GM12878 (cell line): ENCODE data around the gene CAMK2D. TPM values are rescaled to one million over a fixed set of nuclear protein-coding genes. Genes with fewer than 3 reads are reported as not detected.

Experiments used
- ATAC-seq: fragments of 200-7000 bp; cut with Tn5 transposase; 3 replicates; pipeline ENCODE4 v1.9.1; 2020; ENCODE audit warnings: mild to moderate bottlenecking, moderate library complexity
- BruUV-seq: library from RNA; stranded (reverse); fragments of 400-500 nt; replicated peaks from 2 replicates; lab custom pipeline; 2021; lab: Mats Ljungman, UMichigan
- CTCF ChIA-PET: fragments of 300-600 bp; sonication (Branson Sonifier 250); formaldehyde crosslinking; extraction: SDS; loops from one replicate; lab custom pipeline; 2021; ENCODE audit warnings: inconsistent platforms; lab: Yijun Ruan, JAX
- POLR2A ChIA-PET: fragments of 350-600 bp; formaldehyde crosslinking; extraction: SDS; loops from one replicate; lab custom pipeline; 2021; ENCODE audit warnings: inconsistent platforms; lab: Charles Lee
- RAD21 ChIA-PET: fragments of 300-600 bp; sonication (Branson Sonifier 250); formaldehyde crosslinking; loops from one replicate; lab custom pipeline; 2023; ENCODE audit warnings: antibody characterized with exemption; ENCODE audit not compliant: unreplicated experiment; lab: Charles Lee
- SMC1A ChIA-PET: fragments of 300-600 bp; sonication (Branson Sonifier 250); formaldehyde crosslinking; loops from one replicate; lab custom pipeline; 2023; ENCODE audit not compliant: unreplicated experiment, uncharacterized antibody; lab: Charles Lee
- DNase-seq: peaks from one replicate; pipeline ENCODE4 v3.0.0-alpha.2; 2011; ENCODE audit warnings: low read depth, low spot score
- FAIRE-seq: peaks from 3 replicates; lab custom pipeline; 2011; peaks lifted over from hg19 to GRCh38; lab: Jason Lieb, UNC
- H2AFZ ChIP-seq: 2 replicates; pipeline ENCODE4 v1.6.0; 2011; ENCODE audit warnings: low read depth, low read length, control low read depth; ENCODE audit not compliant: control insufficient read depth
- H3K27ac ChIP-seq: 2 replicates; pipeline ENCODE4 v1.5.1; 2011; ENCODE audit warnings: control low read depth; ENCODE audit not compliant: control insufficient read depth, insufficient read depth
- H3K27me3 ChIP-seq, 2 experiments: replicated peaks in 1 of 2; 2 replicates each; pipeline versions ENCODE4 v1.6.0 to v1.6.1; 2011; ENCODE audit warnings: low read length in 1 of 2; ENCODE audit not compliant: control insufficient read depth in 2 of 2, insufficient read depth in 2 of 2
- H3K36me3 ChIP-seq, 2 experiments: 2 replicates each; pipeline ENCODE4 v1.5.1; 2011; ENCODE audit warnings: low read length in 1 of 2; ENCODE audit not compliant: control insufficient read depth in 2 of 2, insufficient read depth in 2 of 2
- H3K4me1 ChIP-seq: 2 replicates; pipeline ENCODE4 v1.6.1; 2011; ENCODE audit warnings: mild to moderate bottlenecking, low read length, moderate library complexity, mixed read lengths; ENCODE audit not compliant: control insufficient read depth, insufficient read depth
- H3K4me2 ChIP-seq: 2 replicates; pipeline ENCODE4 v1.6.0; 2011; ENCODE audit warnings: control low read depth; ENCODE audit not compliant: control insufficient read depth, insufficient read depth
- H3K4me3 ChIP-seq: fragments of 200-600 bp; sonication (generic); 2 replicates; pipeline ENCODE4 v1.5.1; 2016
- H3K79me2 ChIP-seq: 2 replicates; pipeline ENCODE4 v1.6.0; 2011; ENCODE audit warnings: low read length; ENCODE audit not compliant: control insufficient read depth, insufficient read depth
- H3K9ac ChIP-seq: 2 replicates; pipeline ENCODE4 v1.8.0; 2011; ENCODE audit warnings: low read length, control low read depth, mixed read lengths; ENCODE audit not compliant: control insufficient read depth, insufficient read depth
- H3K9me3 ChIP-seq: replicated peaks from 3 replicates; pipeline ENCODE4 v1.5.1; 2011; ENCODE audit warnings: mild to moderate bottlenecking, low read length; ENCODE audit not compliant: control insufficient read depth, insufficient read depth
- H4K20me1 ChIP-seq: 2 replicates; pipeline ENCODE4 v1.6.0; 2011; ENCODE audit not compliant: control insufficient read depth, insufficient read depth
- GABPA ChIP-seq: IDR thresholded peaks from 2 replicates; pipeline ENCODE4 v1.6.1; 2014; ENCODE audit warnings: antibody characterized with exemption, low read depth, mild to moderate bottlenecking, inconsistent platforms
- IKZF2 ChIP-seq, 2 experiments: fragments of 450-650 bp; IDR thresholded peaks; 2 replicates each; pipeline ENCODE4 v1.6.1; 2017; ENCODE audit warnings: mild to moderate bottlenecking in 2 of 2, moderate library complexity in 2 of 2
- KAT2A ChIP-seq: conservative IDR thresholded peaks from 2 replicates; pipeline ENCODE4 v1.6.1; 2011; ENCODE audit warnings: low read depth, low read length; ENCODE audit not compliant: control insufficient read depth
- NBN ChIP-seq: fragments of 450-650 bp; IDR thresholded peaks from 2 replicates; pipeline ENCODE4 v1.6.1; 2016
- SMAD1 ChIP-seq: fragments of 450-650 bp; IDR thresholded peaks from 2 replicates; pipeline ENCODE4 v1.6.1; 2018; ENCODE audit warnings: mild to moderate bottlenecking, low read depth; ENCODE audit not compliant: partially characterized antibody
- SMARCA5 ChIP-seq: fragments of 450-650 bp; IDR thresholded peaks from 2 replicates; pipeline ENCODE4 v1.6.1; 2017; ENCODE audit warnings: mild to moderate bottlenecking
- SP1 ChIP-seq: IDR thresholded peaks from one replicate; pipeline ENCODE4 v1.6.1; 2011; ENCODE audit warnings: low read depth, low read length
- SREBF1 ChIP-seq: IDR thresholded peaks from 2 replicates; pipeline ENCODE4 v1.6.1; 2012; ENCODE audit warnings: mild to moderate bottlenecking, low read length
- SUZ12 ChIP-seq: fragments of 200-600 bp; sonication (generic); IDR thresholded peaks from one replicate; pipeline ENCODE4 v1.6.1; 2018; ENCODE audit warnings: antibody characterized with exemption, mild to moderate bottlenecking; ENCODE audit not compliant: unreplicated experiment
- TARDBP ChIP-seq: IDR thresholded peaks from 2 replicates; pipeline ENCODE4 v1.6.1; 2016; ENCODE audit warnings: borderline replicate concordance
- YBX1 ChIP-seq: fragments of 450-650 bp; IDR thresholded peaks from 2 replicates; pipeline ENCODE4 v1.6.1; 2016; ENCODE audit warnings: antibody characterized with exemption
- WGBS: methylation state at CpG from one replicate; pipeline ENCODE4 v1.1.6; 2016; ENCODE audit warnings: low lambda C conversion rate; ENCODE audit not compliant: insufficient replicate concordance, insufficient coverage; ENCODE audit errors: missing lambda C conversion rate; 5-methylcytosine and 5-hydroxymethylcytosine counted together
- in situ Hi-C: fragments of 300-500 bp; cut with MboI; formaldehyde crosslinking; loops from 9 replicates; pipeline ENCODE4 v1.14.3; 2018; ENCODE audit warnings: mixed read lengths
- intact Hi-C: fragments of 100-400 bp; cut with micrococcal nuclease; formaldehyde crosslinking; loops from one replicate; pipeline ENCODE4 v1.14.2; 2022; ENCODE audit not compliant: unreplicated experiment
- polyA plus RNA-seq, 11 experiments: library from polyadenylated mRNA; depleted of rRNA in 4 of 11; unstranded in 6 of 11; stranded (reverse) in 5 of 11; fragments of >200 nt; fragmentation: Nextera tagmentation in 4 of 11; fragmentation: Illumina TruSeq in 1 of 11; extraction: Ambion mirVana in 4 of 11; extraction: Trizol in 1 of 11; gene quantifications; 1 replicate in 1 of 11; 2 replicates in 10 of 11; pipeline versions ENCODE4 v1.2.1 to v1.2.3, GENCODE V29; 2011 to 2016; ENCODE audit warnings: inconsistent platforms in 2 of 11, missing spikeins in 2 of 11, low read depth in 1 of 11
- total RNA-seq, 4 experiments: library from RNA; depleted of rRNA in 3 of 4; stranded (reverse); fragments of >200 nt in 3 of 4; fragmentation: Illumina TruSeq in 1 of 4; extraction: Trizol in 1 of 4; gene quantifications; 2 replicates each; pipeline versions ENCODE4 v1.2.1 to v1.2.3, GENCODE V29; 2013 to 2021
- TF ChIP-seq, protein P1 (sequence below): fragments of 450-650 bp; IDR thresholded peaks from 2 replicates; pipeline ENCODE4 v1.6.1; 2017; ENCODE audit warnings: borderline replicate concordance
- TF ChIP-seq, protein P2 (sequence below): IDR thresholded peaks from 2 replicates; pipeline ENCODE4 v1.6.1; 2011; ENCODE audit warnings: low read depth, low read length, improper control_type of control experiment, borderline replicate concordance
- TF ChIP-seq, protein P3 (sequence below): fragments of 450-650 bp; formaldehyde crosslinking; IDR thresholded peaks from 2 replicates; pipeline ENCODE4 v1.4.0; 2020; ENCODE audit warnings: mild to moderate bottlenecking, moderate library complexity
- TF ChIP-seq, protein P4 (sequence below): fragments of 450-650 bp; IDR thresholded peaks from 2 replicates; pipeline ENCODE4 v1.6.1; 2016; ENCODE audit warnings: mild to moderate bottlenecking
- TF ChIP-seq, protein P5 (sequence below): fragments of 450-650 bp; IDR thresholded peaks from 2 replicates; pipeline ENCODE4 v1.6.1; 2014; ENCODE audit warnings: mild to moderate bottlenecking

CAMK2D gene
- total and polyA plus RNA-seq, 10 of the 15 experiments (the other 5 are each of a cell fraction or from before 2014, with no cell fraction given): 6.9 to 88.5 (median 12.9) TPM

DNA sequence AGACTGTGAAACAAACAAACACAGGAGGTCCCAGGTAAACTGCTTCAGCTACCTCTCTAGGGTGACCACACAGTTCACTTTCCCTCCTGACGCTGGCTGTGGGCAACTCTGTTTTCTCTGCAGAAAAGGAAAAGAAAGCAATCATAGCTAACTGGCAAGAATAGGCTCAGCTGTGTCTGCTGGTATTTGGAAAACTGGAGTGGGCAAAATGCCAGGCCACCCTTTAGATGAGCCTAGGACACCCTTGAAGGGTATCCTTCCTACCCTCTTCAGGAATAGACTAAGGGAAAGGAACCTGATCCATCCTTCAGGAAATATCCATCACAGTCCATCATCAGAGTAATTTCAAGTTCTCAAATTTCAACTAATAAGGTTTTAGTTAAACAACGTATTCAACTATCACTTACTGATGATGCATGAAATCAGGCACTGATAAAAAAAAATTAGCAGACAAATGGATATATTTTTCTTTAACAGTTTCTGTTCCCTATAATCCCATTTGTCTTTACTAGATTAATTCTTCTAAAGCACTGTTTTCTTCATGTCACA lies 60.9 kb downstream of the CAMK2D start:
- POLR2A ChIA-PET: interaction anchor here (1.0 to 1.7 kb wide), 2 partner anchors 11 to 22 kb away, joined by 4 read pairs; no protein-coding TSS in a partner anchor
- no peak for TF ChIP-seq SMARCA5
- no peak for TF ChIP-seq SUZ12
- TF ChIP-seq, protein P1, sequence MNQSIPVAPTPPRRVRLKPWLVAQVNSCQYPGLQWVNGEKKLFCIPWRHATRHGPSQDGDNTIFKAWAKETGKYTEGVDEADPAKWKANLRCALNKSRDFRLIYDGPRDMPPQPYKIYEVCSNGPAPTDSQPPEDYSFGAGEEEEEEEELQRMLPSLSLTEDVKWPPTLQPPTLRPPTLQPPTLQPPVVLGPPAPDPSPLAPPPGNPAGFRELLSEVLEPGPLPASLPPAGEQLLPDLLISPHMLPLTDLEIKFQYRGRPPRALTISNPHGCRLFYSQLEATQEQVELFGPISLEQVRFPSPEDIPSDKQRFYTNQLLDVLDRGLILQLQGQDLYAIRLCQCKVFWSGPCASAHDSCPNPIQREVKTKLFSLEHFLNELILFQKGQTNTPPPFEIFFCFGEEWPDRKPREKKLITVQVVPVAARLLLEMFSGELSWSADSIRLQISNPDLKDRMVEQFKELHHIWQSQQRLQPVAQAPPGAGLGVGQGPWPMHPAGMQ: no peak
- TF ChIP-seq, protein P2, sequence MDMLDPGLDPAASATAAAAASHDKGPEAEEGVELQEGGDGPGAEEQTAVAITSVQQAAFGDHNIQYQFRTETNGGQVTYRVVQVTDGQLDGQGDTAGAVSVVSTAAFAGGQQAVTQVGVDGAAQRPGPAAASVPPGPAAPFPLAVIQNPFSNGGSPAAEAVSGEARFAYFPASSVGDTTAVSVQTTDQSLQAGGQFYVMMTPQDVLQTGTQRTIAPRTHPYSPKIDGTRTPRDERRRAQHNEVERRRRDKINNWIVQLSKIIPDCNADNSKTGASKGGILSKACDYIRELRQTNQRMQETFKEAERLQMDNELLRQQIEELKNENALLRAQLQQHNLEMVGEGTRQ: no peak
- TF ChIP-seq NBN: no peak
- TF ChIP-seq YBX1: no peak
- TF ChIP-seq, protein P3, sequence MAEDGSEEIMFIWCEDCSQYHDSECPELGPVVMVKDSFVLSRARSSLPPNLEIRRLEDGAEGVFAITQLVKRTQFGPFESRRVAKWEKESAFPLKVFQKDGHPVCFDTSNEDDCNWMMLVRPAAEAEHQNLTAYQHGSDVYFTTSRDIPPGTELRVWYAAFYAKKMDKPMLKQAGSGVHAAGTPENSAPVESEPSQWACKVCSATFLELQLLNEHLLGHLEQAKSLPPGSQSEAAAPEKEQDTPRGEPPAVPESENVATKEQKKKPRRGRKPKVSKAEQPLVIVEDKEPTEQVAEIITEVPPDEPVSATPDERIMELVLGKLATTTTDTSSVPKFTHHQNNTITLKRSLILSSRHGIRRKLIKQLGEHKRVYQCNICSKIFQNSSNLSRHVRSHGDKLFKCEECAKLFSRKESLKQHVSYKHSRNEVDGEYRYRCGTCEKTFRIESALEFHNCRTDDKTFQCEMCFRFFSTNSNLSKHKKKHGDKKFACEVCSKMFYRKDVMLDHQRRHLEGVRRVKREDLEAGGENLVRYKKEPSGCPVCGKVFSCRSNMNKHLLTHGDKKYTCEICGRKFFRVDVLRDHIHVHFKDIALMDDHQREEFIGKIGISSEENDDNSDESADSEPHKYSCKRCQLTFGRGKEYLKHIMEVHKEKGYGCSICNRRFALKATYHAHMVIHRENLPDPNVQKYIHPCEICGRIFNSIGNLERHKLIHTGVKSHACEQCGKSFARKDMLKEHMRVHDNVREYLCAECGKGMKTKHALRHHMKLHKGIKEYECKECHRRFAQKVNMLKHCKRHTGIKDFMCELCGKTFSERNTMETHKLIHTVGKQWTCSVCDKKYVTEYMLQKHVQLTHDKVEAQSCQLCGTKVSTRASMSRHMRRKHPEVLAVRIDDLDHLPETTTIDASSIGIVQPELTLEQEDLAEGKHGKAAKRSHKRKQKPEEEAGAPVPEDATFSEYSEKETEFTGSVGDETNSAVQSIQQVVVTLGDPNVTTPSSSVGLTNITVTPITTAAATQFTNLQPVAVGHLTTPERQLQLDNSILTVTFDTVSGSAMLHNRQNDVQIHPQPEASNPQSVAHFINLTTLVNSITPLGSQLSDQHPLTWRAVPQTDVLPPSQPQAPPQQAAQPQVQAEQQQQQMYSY (CRISPR knock-in tag): no peak
- no peak for TF ChIP-seq SREBF1
- no peak for TF ChIP-seq TARDBP
- TF ChIP-seq GABPA: no peak
- TF ChIP-seq KAT2A: no peak
- TF ChIP-seq, protein P4, sequence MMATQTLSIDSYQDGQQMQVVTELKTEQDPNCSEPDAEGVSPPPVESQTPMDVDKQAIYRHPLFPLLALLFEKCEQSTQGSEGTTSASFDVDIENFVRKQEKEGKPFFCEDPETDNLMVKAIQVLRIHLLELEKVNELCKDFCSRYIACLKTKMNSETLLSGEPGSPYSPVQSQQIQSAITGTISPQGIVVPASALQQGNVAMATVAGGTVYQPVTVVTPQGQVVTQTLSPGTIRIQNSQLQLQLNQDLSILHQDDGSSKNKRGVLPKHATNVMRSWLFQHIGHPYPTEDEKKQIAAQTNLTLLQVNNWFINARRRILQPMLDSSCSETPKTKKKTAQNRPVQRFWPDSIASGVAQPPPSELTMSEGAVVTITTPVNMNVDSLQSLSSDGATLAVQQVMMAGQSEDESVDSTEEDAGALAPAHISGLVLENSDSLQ: no peak
- no peak for TF ChIP-seq SMAD1
- TF ChIP-seq, protein P5, sequence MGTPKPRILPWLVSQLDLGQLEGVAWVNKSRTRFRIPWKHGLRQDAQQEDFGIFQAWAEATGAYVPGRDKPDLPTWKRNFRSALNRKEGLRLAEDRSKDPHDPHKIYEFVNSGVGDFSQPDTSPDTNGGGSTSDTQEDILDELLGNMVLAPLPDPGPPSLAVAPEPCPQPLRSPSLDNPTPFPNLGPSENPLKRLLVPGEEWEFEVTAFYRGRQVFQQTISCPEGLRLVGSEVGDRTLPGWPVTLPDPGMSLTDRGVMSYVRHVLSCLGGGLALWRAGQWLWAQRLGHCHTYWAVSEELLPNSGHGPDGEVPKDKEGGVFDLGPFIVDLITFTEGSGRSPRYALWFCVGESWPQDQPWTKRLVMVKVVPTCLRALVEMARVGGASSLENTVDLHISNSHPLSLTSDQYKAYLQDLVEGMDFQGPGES: no peak
- no peak for TF ChIP-seq IKZF2 (IDR thresholded peaks at IDR 0.05)
- no peak for TF ChIP-seq SP1

More for the DNA sequence above, 60.9 kb downstream of the CAMK2D start:
- H3K4me1 ChIP-seq: no peaks in the 10 kb centered on the region
- no peak overlapping the region for H2AFZ ChIP-seq
- in situ Hi-C loops: no loop called here
- H3K4me3 ChIP-seq: no peak overlapping the region
- H4K20me1 ChIP-seq: no peaks in the 10 kb centered on the region
- H3K4me2 ChIP-seq: no peak overlapping the region
- no peak for FAIRE-seq
- CTCF ChIA-PET: interaction anchor here (1.2 to 1.8 kb wide), 3 partner anchors 13 to 60 kb away, joined by 3 to 5 read pairs (median 4); no protein-coding TSS in a partner anchor
- WGBS: 94% methylated on average over 2 of the region's 2 CpGs
- no peaks in the 10 kb centered on the region; the same call in 2 of the 3 replicates for H3K9me3 ChIP-seq
- SMC1A ChIA-PET: interaction anchor here (0.7 to 4.2 kb wide), 8 partner anchors 9 to 305 kb away, joined by 3 to 27 read pairs (median 4); no protein-coding TSS in a partner anchor
- H3K27ac ChIP-seq: no peak overlapping the region
- no peaks in the 10 kb centered on the region; a peak in 2 of 4 replicates for H3K36me3 ChIP-seq
- RAD21 ChIA-PET: interaction anchor here (1.4 kb wide), 1 partner anchor 35 kb away, joined by 4 read pairs; no protein-coding TSS in a partner anchor
- H3K9ac ChIP-seq: no peak overlapping the region
- ATAC-seq: no peak; the same call in 2 of the 3 replicates
- no TSS peak for BruUV-seq
- intact Hi-C loops: no loop called here
- peaks cover 5% of the 10 kb centered on the region for H3K79me2 ChIP-seq
- H3K27me3 ChIP-seq: no peaks in the 10 kb centered on the region
- no peak for DNase-seq
